Measurements from ENCODE around the gene STK32B. TPM values are rescaled to one million over a fixed set of nuclear protein-coding genes. Genes with fewer than 3 reads are reported as not detected.

STK32B gene
- total RNA-seq, 2 experiments from 2014 or later, result not detected

DNA sequence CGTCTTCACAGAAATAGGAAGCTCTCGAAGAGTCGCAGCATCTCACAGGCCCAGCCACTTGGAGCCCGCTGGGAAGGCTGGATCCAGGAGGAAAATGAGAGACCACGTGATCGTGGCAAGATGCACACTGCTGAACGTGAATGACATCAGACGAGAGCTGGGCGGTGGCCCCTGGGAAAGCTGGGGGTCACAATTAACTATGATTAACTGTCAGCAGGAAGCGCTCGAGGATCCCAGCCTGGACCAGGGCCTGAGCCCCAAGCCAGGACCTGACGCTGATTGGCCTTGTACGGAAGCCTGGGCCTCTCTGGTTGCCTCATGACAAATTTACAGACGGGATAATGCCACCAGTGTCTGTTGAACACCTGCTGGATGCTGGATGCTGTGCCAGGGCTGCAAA, 335.6 kb downstream of the STK32B start:
- BruUV-seq (replicated peaks), result no TSS peak
- ChIA-PET POLR2A (no interaction called here), CTCF (ENCODE audit: unreplicated experiment) (no interaction called here)
- no peak overlapping the region for H3K4me3 ChIP-seq (ENCODE audit: low read depth, low read length, poor library complexity, severe bottlenecking)
- TF ChIP-seq, protein P1, sequence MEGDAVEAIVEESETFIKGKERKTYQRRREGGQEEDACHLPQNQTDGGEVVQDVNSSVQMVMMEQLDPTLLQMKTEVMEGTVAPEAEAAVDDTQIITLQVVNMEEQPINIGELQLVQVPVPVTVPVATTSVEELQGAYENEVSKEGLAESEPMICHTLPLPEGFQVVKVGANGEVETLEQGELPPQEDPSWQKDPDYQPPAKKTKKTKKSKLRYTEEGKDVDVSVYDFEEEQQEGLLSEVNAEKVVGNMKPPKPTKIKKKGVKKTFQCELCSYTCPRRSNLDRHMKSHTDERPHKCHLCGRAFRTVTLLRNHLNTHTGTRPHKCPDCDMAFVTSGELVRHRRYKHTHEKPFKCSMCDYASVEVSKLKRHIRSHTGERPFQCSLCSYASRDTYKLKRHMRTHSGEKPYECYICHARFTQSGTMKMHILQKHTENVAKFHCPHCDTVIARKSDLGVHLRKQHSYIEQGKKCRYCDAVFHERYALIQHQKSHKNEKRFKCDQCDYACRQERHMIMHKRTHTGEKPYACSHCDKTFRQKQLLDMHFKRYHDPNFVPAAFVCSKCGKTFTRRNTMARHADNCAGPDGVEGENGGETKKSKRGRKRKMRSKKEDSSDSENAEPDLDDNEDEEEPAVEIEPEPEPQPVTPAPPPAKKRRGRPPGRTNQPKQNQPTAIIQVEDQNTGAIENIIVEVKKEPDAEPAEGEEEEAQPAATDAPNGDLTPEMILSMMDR (conservative IDR thresholded peaks at IDR 0.05; ENCODE audit: low read length), result no peak
- TF ChIP-seq EZH2phosphoT487 (IDR thresholded peaks at IDR 0.05; ENCODE audit: borderline replicate concordance, low read depth, low read length), result no peak
- H3K9me2 ChIP-seq (ENCODE audit: insufficient read depth, low read length), result no peaks in the 10 kb centered on the region
- no peak for DNase-seq (ENCODE audit: low spot score)
- no peak overlapping the region for H3K4me2 ChIP-seq (ENCODE audit: low read length)
- H3K27ac ChIP-seq (ENCODE audit: low read depth, low read length, poor library complexity, severe bottlenecking), result no peak overlapping the region
- no peaks in the 10 kb centered on the region for H4K20me1 ChIP-seq (ENCODE audit: insufficient read depth, low read length)
- H3K79me2 ChIP-seq (ENCODE audit: insufficient read depth, low read depth, low read length), result no peaks in the 10 kb centered on the region
- H3K36me3 ChIP-seq (ENCODE audit: insufficient read depth, low read length), result no peaks in the 10 kb centered on the region
- H2AFZ ChIP-seq (ENCODE audit: low read length), result no peak overlapping the region
- H3K4me1 ChIP-seq (ENCODE audit: insufficient read depth, low read length, poor library complexity, severe bottlenecking), result no peaks in the 10 kb centered on the region
- intact Hi-C loops (cut with micrococcal nuclease; ENCODE audit: unreplicated experiment), result no loop called here
- H3K9me3 ChIP-seq (ENCODE audit: low read length), result no peaks in the 10 kb centered on the region

DNA sequence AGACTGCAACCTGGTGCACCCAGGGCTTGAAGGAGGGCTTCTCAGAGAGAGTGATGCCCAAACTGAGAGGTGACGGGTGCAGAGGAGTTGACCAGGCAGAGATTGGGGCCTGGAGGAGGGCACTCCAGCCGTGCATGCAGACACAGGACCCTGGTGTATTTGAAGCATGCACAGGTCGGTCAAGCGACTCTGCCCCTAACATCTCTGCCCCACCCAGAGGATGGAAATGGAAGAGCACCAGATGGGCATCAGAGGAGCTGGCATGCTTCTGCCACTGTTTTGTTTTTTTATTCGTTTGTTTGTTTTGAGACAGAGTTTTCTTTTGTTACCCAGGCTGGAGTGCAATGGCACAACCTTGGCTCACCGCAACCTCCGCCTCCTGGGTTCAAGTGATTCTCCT, 336.2 kb downstream of the STK32B start:
- Histone ChIP-seq H3K27ac (ENCODE audit: low read depth, low read length, poor library complexity, severe bottlenecking) (no peak overlapping the region), H2AFZ (ENCODE audit: low read length) (no peak overlapping the region), H3K4me3 (ENCODE audit: low read depth, low read length, poor library complexity, severe bottlenecking) (no peak overlapping the region), H3K79me2 (ENCODE audit: insufficient read depth, low read depth, low read length) (no peaks in the 10 kb centered on the region), H3K4me2 (ENCODE audit: low read length) (no peak overlapping the region), H3K9me3 (ENCODE audit: low read length) (no peaks in the 10 kb centered on the region), H4K20me1 (ENCODE audit: insufficient read depth, low read length) (no peaks in the 10 kb centered on the region), H3K36me3 (ENCODE audit: insufficient read depth, low read length) (no peaks in the 10 kb centered on the region), H3K4me1 (ENCODE audit: insufficient read depth, low read length, poor library complexity, severe bottlenecking) (no peaks in the 10 kb centered on the region), H3K9me2 (ENCODE audit: insufficient read depth, low read length) (no peaks in the 10 kb centered on the region)
- no peak for TF ChIP-seq EZH2phosphoT487 (IDR thresholded peaks at IDR 0.05; ENCODE audit: borderline replicate concordance, low read depth, low read length)
- TF ChIP-seq, protein P1 (conservative IDR thresholded peaks at IDR 0.05; ENCODE audit: low read length), result no peak
- intact Hi-C loops (cut with micrococcal nuclease; ENCODE audit: unreplicated experiment), result no loop called here
- ChIA-PET CTCF (ENCODE audit: unreplicated experiment) (no interaction called here), POLR2A (no interaction called here)
- DNase-seq (ENCODE audit: low spot score), result no peak
- no TSS peak for BruUV-seq (replicated peaks)

DNA sequence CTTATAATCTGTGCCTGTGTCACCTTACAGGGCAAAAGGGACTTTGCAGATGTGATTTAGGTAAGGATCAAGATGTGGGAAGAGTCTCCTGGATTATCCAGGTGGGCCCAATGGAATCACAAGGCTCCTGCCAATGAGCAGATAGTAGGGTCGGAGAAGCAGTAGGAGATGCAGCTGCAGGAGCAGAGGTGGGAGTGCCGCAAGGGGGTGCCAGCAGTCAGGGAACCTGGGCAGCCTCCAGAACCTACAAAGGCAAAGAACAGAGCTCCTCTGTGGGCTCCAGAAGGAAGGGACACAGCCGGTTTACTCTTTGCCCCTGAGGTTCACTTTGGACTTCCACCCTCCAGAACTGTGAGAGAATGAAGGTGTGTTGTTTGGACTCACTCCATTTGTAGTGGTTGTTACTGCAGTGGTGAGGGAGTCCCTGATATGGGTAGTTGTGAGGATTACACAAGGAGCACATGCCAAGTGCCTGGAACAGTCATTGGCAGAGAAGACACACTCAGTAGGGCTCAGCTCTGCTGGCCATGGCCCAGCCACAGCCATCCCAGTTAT, 338.6 kb downstream of the STK32B start:
- H3K79me2 ChIP-seq (ENCODE audit: insufficient read depth, low read depth, low read length), result no peaks in the 10 kb centered on the region
- no peaks in the 10 kb centered on the region for H3K9me3 ChIP-seq (ENCODE audit: low read length)
- no peak overlapping the region for H3K4me3 ChIP-seq (ENCODE audit: low read depth, low read length, poor library complexity, severe bottlenecking)
- POLR2A ChIA-PET, result no interaction called here
- CTCF ChIA-PET (ENCODE audit: unreplicated experiment), result no interaction called here
- intact Hi-C loops (cut with micrococcal nuclease; ENCODE audit: unreplicated experiment), result no loop called here
- H2AFZ ChIP-seq (ENCODE audit: low read length), result no peak overlapping the region
- H3K36me3 ChIP-seq (ENCODE audit: insufficient read depth, low read length), result no peaks in the 10 kb centered on the region
- no peaks in the 10 kb centered on the region for H4K20me1 ChIP-seq (ENCODE audit: insufficient read depth, low read length)
- no peak overlapping the region for H3K27ac ChIP-seq (ENCODE audit: low read depth, low read length, poor library complexity, severe bottlenecking)
- H3K9me2 ChIP-seq (ENCODE audit: insufficient read depth, low read length), result no peaks in the 10 kb centered on the region
- TF ChIP-seq, protein P1 (conservative IDR thresholded peaks at IDR 0.05; ENCODE audit: low read length), result no peak
- no peak for TF ChIP-seq EZH2phosphoT487 (IDR thresholded peaks at IDR 0.05; ENCODE audit: borderline replicate concordance, low read depth, low read length)
- no TSS peak for BruUV-seq (replicated peaks)
- H3K4me1 ChIP-seq (ENCODE audit: insufficient read depth, low read length, poor library complexity, severe bottlenecking), result no peaks in the 10 kb centered on the region
- H3K4me2 ChIP-seq (ENCODE audit: low read length), result no peak overlapping the region
- DNase-seq (ENCODE audit: low spot score), result no peak
